ENCODE results near the gene ESAM. TPM values are rescaled to one million over a fixed set of nuclear protein-coding genes. Genes with fewer than 3 reads are reported as not detected.

ESAM gene
- total and polyA plus RNA-seq, 2 of the 8 experiments (the other 6 are each of a cell fraction or from before 2014, with no cell fraction given), result 0.09 TPM; not detected in 1

- TF ChIP-seq BCL11A (IDR thresholded peaks at IDR 0.05; ENCODE audit: low read depth in 2 of 2, low read length in 2 of 2), result no peak
- TF ChIP-seq SUZ12 (IDR thresholded peaks at IDR 0.05; ENCODE audit: low read length), result peak; percentile 80
- 0 out of 2 replicates have a peak, but pooled peaks have one; percentile 45 for TF ChIP-seq TEAD4 (IDR thresholded peaks at IDR 0.05; ENCODE audit: low read depth, low read length)
- TF ChIP-seq MAX (IDR thresholded peaks at IDR 0.05), result no peak
- no peak for TF ChIP-seq JUND (IDR thresholded peaks at IDR 0.05; ENCODE audit: low read length)
- no peak for TF ChIP-seq MAFK (IDR thresholded peaks at IDR 0.05; ENCODE audit: low read depth, low read length)
- no peak for TF ChIP-seq RBBP5 (IDR thresholded peaks at IDR 0.05; ENCODE audit: borderline replicate concordance, low read depth, low read length)
- TF ChIP-seq CBX5 (IDR thresholded peaks at IDR 0.05; ENCODE audit: low read depth, low read length), result no peak
- no peak for TF ChIP-seq KDM4A (IDR thresholded peaks at IDR 0.05; ENCODE audit: low read depth, low read length, severe bottlenecking)
- peak; percentile 5 for TF ChIP-seq RNF2 (IDR thresholded peaks at IDR 0.05; ENCODE audit: borderline replicate concordance, low read depth, low read length, missing control alignments, poor library complexity, severe bottlenecking)
- no peak for TF ChIP-seq SP4 (IDR thresholded peaks at IDR 0.05; ENCODE audit: low read length)
- peak; percentile 25 for TF ChIP-seq EZH2 (IDR thresholded peaks at IDR 0.05; ENCODE audit: low read depth, low read length, severe bottlenecking)
- no peak overlapping the region for H2AFZ ChIP-seq (ENCODE audit: low read length)
- H2BK15ac ChIP-seq (ENCODE audit: low read length), result peak overlapping the region; percentile 19; the same call in 1 of the 2 replicates
- H3K79me1 ChIP-seq (ENCODE audit: low read depth, low read length), result no peaks in the 10 kb centered on the region
- DNase-seq (ENCODE audit: low read depth in 1 of 2, low spot score in 2 of 2), result peak in 1 of 2 experiments; percentile 51
- no peak overlapping the region for H2BK120ac ChIP-seq (replicated peaks; ENCODE audit: low read depth, low read length)
- peaks cover 89 to 100% (median 96%) of the 10 kb centered on the region in 4 experiments for H3K27me3 ChIP-seq (replicated peaks in 1 of 4; ENCODE audit: control insufficient read depth in 3 of 4, extremely low read depth in 1 of 4, insufficient read depth in 3 of 4, low read length in 3 of 4)
- H3K79me2 ChIP-seq (ENCODE audit: control insufficient read depth in 1 of 2, insufficient read depth in 2 of 2, low read length in 2 of 2), result no peaks in the 10 kb centered on the region
- no peak overlapping the region for H3K4ac ChIP-seq (replicated peaks; ENCODE audit: insufficient read length, low read depth, low read length)
- no peak overlapping the region for H3K23ac ChIP-seq (ENCODE audit: insufficient read length)
- H2AK5ac ChIP-seq (ENCODE audit: low read depth, low read length), result 0 out of 2 replicates have a peak overlapping the region, but pooled peaks have one; percentile 42
- no peak for FAIRE-seq
- no peak overlapping the region for H3K27ac ChIP-seq (ENCODE audit: low read depth, low read length)
- 0 out of 2 replicates have a peak overlapping the region, but pooled peaks have one; percentile 50 for H2BK12ac ChIP-seq (ENCODE audit: low read depth, low read length)
- CTCF ChIA-PET (ENCODE audit: partially characterized antibody), result interaction anchor here (0.5 to 28.0 kb wide), 10 partner anchors 18 to 341 kb away, joined by 3 to 382 read pairs (median 4); partner anchors contain the start of gene NRGN
- POLR2A ChIA-PET (ENCODE audit: partially characterized antibody), result interaction anchor here (0.6 to 3.1 kb wide), 2 partner anchors 11 to 41 kb away, joined by 3 to 13 read pairs; no protein-coding TSS in a partner anchor
- H3K36me3 ChIP-seq (ENCODE audit: control insufficient read depth in 2 of 4, insufficient read depth in 4 of 4, low read length in 3 of 4), result peaks cover 0 to 3% (median 0%) of the 10 kb centered on the region in 4 experiments; a peak in 1 of 8 replicates
- peak overlapping the region; percentile 20 to 38 for H3K4me2 ChIP-seq (ENCODE audit: insufficient read depth in 1 of 2, low read depth in 2 of 2, low read length in 2 of 2)
- no peak overlapping the region for H3K56ac ChIP-seq (replicated peaks; ENCODE audit: insufficient read length, low read depth, low read length)
- H3K4me3 ChIP-seq (ENCODE audit: extremely low read depth in 1 of 4, insufficient read depth in 2 of 4, low read depth in 3 of 4, low read length in 4 of 4), result no peak overlapping the region
- H4K20me1 ChIP-seq (replicated peaks in 1 of 2; ENCODE audit: control insufficient read depth in 1 of 2, insufficient read depth in 2 of 2, low read length in 2 of 2), result peaks cover 14 to 24% of the 10 kb centered on the region in 2 experiments
- no peak overlapping the region for H4K5ac ChIP-seq (ENCODE audit: insufficient read length, low read depth, low read length)
- no peak overlapping the region; the same call in 1 of the 2 replicates for H2BK20ac ChIP-seq (ENCODE audit: low read length)
- H3K14ac ChIP-seq (ENCODE audit: insufficient read length), result no peak overlapping the region
- H3K9me3 ChIP-seq (ENCODE audit: insufficient read depth in 2 of 2, low read depth in 1 of 2, low read length in 1 of 2), result no peaks in the 10 kb centered on the region
- H4K91ac ChIP-seq (replicated peaks; ENCODE audit: insufficient read length, low read length), result no peak overlapping the region
- no peak overlapping the region for H3K9ac ChIP-seq (replicated peaks in 1 of 4; ENCODE audit: extremely low read depth in 1 of 4, low read depth in 3 of 4, low read length in 3 of 4)
- H3K23me2 ChIP-seq (ENCODE audit: low read depth, low read length), result peaks cover 9% of the 10 kb centered on the region; the same call in 1 of the 2 replicates
- no peak overlapping the region for H3K18ac ChIP-seq (ENCODE audit: extremely low read depth, low read length)
- peaks cover 6 to 43% (median 24%) of the 10 kb centered on the region in 4 experiments for H3K4me1 ChIP-seq (replicated peaks in 1 of 4; ENCODE audit: control insufficient read depth in 3 of 4, insufficient read depth in 4 of 4, low read length in 3 of 4)
- 8% methylated on average over 6 of the region's 6 CpGs; no CpG with 5 or more reads in 1 of the 2 experiments for WGBS, 2 experiments (ENCODE audit: extremely low coverage in 1 of 2, insufficient coverage in 1 of 2, insufficient read length in 1 of 2, insufficient replicate concordance in 2 of 2, low coverage in 1 of 2, low lambda C conversion rate in 2 of 2, missing lambda C conversion rate in 1 of 2)
- no peak overlapping the region for H2BK5ac ChIP-seq (ENCODE audit: low read depth, low read length)
- H4K8ac ChIP-seq (ENCODE audit: extremely low read depth, insufficient read depth, low read length), result no peak overlapping the region
Observed at GRCh38 chr11:124756753-124757227, 5.3 kb downstream of the ESAM start.
